ENCODE results near the gene OR2G3. TPM values are rescaled to one million over a fixed set of nuclear protein-coding genes. Genes with fewer than 3 reads are reported as not detected.

The OR2G3 gene
- total RNA-seq, 1 donor from 2014 or later, result not detected

- no peak for DNase-seq (ENCODE audit: low spot score)
- Mint-ChIP-seq H3K27me3 (ENCODE audit: low read depth) (no peaks in the 10 kb centered on the region), H3K9me3 (ENCODE audit: low read depth) (peaks cover 13% of the 10 kb centered on the region), H3K4me1 (ENCODE audit: low read depth) (peaks cover 5% of the 10 kb centered on the region), H3K36me3 (ENCODE audit: low read depth) (no peaks in the 10 kb centered on the region), H3K4me3 (ENCODE audit: unreplicated experiment) (no peak overlapping the region), H3K27ac (ENCODE audit: unreplicated experiment) (no peak overlapping the region)
- TF ChIP-seq, protein P1, sequence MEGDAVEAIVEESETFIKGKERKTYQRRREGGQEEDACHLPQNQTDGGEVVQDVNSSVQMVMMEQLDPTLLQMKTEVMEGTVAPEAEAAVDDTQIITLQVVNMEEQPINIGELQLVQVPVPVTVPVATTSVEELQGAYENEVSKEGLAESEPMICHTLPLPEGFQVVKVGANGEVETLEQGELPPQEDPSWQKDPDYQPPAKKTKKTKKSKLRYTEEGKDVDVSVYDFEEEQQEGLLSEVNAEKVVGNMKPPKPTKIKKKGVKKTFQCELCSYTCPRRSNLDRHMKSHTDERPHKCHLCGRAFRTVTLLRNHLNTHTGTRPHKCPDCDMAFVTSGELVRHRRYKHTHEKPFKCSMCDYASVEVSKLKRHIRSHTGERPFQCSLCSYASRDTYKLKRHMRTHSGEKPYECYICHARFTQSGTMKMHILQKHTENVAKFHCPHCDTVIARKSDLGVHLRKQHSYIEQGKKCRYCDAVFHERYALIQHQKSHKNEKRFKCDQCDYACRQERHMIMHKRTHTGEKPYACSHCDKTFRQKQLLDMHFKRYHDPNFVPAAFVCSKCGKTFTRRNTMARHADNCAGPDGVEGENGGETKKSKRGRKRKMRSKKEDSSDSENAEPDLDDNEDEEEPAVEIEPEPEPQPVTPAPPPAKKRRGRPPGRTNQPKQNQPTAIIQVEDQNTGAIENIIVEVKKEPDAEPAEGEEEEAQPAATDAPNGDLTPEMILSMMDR (IDR thresholded peaks at IDR 0.05), result no peak
These were observed 37.4 kb downstream of the OR2G3 start for GRCh38 chr1:247642742-247643141.

DNA sequence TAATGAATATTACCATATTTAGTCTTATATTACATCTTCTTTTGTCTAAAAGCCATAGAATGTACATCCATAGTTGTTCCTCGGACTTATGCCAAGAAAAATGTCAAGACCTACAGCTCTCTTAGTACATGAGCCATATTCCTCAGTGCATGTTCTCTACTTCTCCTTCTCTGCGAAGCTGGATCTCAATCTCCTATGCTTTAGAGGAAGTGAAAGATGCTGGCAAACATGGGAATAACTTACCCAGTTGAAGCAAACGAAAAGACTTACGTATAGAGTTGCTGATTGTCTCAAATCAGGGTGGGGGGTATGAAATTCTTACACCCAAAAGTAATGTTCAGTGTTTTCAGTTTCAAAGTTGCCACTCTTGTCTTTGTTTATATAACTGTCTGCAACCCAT, 41.5 kb downstream of the OR2G3 start:
- no peaks in the 10 kb centered on the region for H3K27me3 Mint-ChIP-seq (ENCODE audit: low read depth)
- no peak for DNase-seq (ENCODE audit: low spot score)
- H3K36me3 Mint-ChIP-seq (ENCODE audit: low read depth), result no peaks in the 10 kb centered on the region
- TF ChIP-seq, protein P1 (IDR thresholded peaks at IDR 0.05), result no peak
- H3K9me3 Mint-ChIP-seq (ENCODE audit: low read depth), result peaks cover 3% of the 10 kb centered on the region
- H3K27ac Mint-ChIP-seq (ENCODE audit: unreplicated experiment), result no peak overlapping the region
- no peaks in the 10 kb centered on the region for H3K4me1 Mint-ChIP-seq (ENCODE audit: low read depth)
- H3K4me3 Mint-ChIP-seq (ENCODE audit: unreplicated experiment), result no peak overlapping the region

DNA sequence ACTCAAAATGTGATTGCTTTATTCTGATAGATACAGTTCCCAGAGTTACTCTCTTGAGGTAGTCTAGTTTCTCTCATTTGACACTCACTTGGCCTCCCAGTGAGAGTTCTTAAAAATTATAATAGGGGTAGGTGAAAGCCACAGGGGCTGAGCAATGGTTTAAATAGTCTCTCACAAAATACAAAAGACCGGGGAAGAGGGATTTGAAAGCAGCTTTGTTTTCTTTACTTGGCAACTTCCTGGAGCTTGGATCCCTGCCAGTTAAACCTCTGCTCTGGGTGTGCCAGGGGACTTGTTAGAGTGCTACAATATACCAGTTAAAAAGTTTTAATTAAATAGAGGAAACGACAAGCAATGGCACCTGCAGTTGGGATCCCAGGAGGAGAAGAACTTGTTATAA, 42.5 kb downstream of the OR2G3 start:
- TF ChIP-seq, protein P1 (IDR thresholded peaks at IDR 0.05), result no peak
- no peaks in the 10 kb centered on the region for H3K4me1 Mint-ChIP-seq (ENCODE audit: low read depth)
- no peak overlapping the region for H3K27ac Mint-ChIP-seq (ENCODE audit: unreplicated experiment)
- no peak overlapping the region for H3K4me3 Mint-ChIP-seq (ENCODE audit: unreplicated experiment)
- DNase-seq (ENCODE audit: low spot score), result no peak
- H3K36me3 Mint-ChIP-seq (ENCODE audit: low read depth), result no peaks in the 10 kb centered on the region
- H3K27me3 Mint-ChIP-seq (ENCODE audit: low read depth), result no peaks in the 10 kb centered on the region
- peaks cover 3% of the 10 kb centered on the region for H3K9me3 Mint-ChIP-seq (ENCODE audit: low read depth)

GRCh38 chr1:247653040-247653439, 47.7 kb downstream of the OR2G3 start:
- no peak for DNase-seq (ENCODE audit: low spot score)
- Mint-ChIP-seq H3K27me3 (ENCODE audit: low read depth) (no peaks in the 10 kb centered on the region), H3K9me3 (ENCODE audit: low read depth) (peaks cover 3% of the 10 kb centered on the region), H3K36me3 (ENCODE audit: low read depth) (no peaks in the 10 kb centered on the region), H3K27ac (ENCODE audit: unreplicated experiment) (no peak overlapping the region), H3K4me3 (ENCODE audit: unreplicated experiment) (no peak overlapping the region), H3K4me1 (ENCODE audit: low read depth) (no peaks in the 10 kb centered on the region)
- TF ChIP-seq, protein P1 (IDR thresholded peaks at IDR 0.05), result no peak

Other genes with a start within 250 kb of the OR2G3 start
- 0.10 to 1.3 TPM (median 0.15 TPM) in 3 replicates for gene NLRP3, start 189.4 kb upstream of the OR2G3 start, total RNA-seq
- not detected in 3 replicates for gene OR2B11, start 147.5 kb upstream of the OR2G3 start, total RNA-seq
- not detected in 3 replicates for gene OR2C3, start 69.1 kb upstream of the OR2G3 start, total RNA-seq
- not detected in 3 replicates for gene GCSAML, start 56.5 kb upstream of the OR2G3 start, total RNA-seq
- gene OR2G2, start 17.2 kb upstream of the OR2G3 start, total RNA-seq, result not detected in 3 replicates
- gene OR13G1, start 74.2 kb downstream of the OR2G3 start, total RNA-seq, result not detected in 3 replicates
- not detected in 3 replicates for gene OR6F1, start 111.1 kb downstream of the OR2G3 start, total RNA-seq
- not detected in 3 replicates for gene OR14K1, start 133.0 kb downstream of the OR2G3 start, total RNA-seq
- gene OR14A2, start 142.6 kb downstream of the OR2G3 start, total RNA-seq, result not detected in 3 replicates
- not detected in 3 replicates for gene OR1C1, start 155.0 kb downstream of the OR2G3 start, total RNA-seq
- gene OR14A16, start 218.5 kb downstream of the OR2G3 start, total RNA-seq, result not detected in 3 replicates
- gene OR11L1, start 236.3 kb downstream of the OR2G3 start, total RNA-seq, result not detected in 3 replicates

All from chondrocyte (in vitro differentiated cells).